ENCODE data around the gene PANK3. TPM values are rescaled to one million over a fixed set of nuclear protein-coding genes. Genes with fewer than 3 reads are reported as not detected.
"Not testable (repeated sequence)": the region's sequence is repeated elsewhere in the genome, so short reads cannot be mapped to it uniquely, and the experiment has no call there.

Gene PANK3
- total and polyA plus RNA-seq, 12 donors: 3.0 to 46.6 (median 32.6) TPM

DNA sequence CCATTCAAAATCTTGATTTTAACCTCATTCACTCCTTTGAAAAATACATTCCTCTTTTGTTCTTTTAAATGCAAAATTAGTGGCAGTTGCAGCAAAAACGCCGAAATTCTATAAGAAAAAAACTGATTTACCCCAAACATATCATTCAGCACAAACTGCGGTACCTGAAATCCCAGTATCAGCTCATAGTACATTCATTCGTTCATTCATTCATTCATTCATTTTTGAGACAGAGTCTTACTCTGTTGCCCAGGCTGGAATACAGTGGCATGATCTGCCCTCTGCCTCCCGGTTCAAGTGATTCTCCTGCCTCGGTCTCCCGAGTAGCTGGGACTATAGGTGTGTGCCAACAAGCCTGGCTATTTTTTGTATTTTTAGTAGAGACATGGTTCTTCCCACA, 29.6 kb downstream of the PANK3 start:
- no peak overlapping the region for H3K4me3 ChIP-seq
- peaks cover 0 to 69% (median 7%) of the 10 kb centered on the region in 9 donors for H3K36me3 ChIP-seq
- no peak for DNase-seq
- TF ChIP-seq, protein P1, sequence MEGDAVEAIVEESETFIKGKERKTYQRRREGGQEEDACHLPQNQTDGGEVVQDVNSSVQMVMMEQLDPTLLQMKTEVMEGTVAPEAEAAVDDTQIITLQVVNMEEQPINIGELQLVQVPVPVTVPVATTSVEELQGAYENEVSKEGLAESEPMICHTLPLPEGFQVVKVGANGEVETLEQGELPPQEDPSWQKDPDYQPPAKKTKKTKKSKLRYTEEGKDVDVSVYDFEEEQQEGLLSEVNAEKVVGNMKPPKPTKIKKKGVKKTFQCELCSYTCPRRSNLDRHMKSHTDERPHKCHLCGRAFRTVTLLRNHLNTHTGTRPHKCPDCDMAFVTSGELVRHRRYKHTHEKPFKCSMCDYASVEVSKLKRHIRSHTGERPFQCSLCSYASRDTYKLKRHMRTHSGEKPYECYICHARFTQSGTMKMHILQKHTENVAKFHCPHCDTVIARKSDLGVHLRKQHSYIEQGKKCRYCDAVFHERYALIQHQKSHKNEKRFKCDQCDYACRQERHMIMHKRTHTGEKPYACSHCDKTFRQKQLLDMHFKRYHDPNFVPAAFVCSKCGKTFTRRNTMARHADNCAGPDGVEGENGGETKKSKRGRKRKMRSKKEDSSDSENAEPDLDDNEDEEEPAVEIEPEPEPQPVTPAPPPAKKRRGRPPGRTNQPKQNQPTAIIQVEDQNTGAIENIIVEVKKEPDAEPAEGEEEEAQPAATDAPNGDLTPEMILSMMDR (IDR thresholded peaks at IDR 0.05): no peak
- H3K4me1 ChIP-seq: peaks cover 0 to 27% (median 9%) of the 10 kb centered on the region in 9 donors
- ATAC-seq: no peak
- no peak overlapping the region for H3K27ac ChIP-seq
- WGBS, 2 donors: 96% methylated on average over 7 of the region's 7 CpGs
- no peaks in the 10 kb centered on the region for H3K9me3 ChIP-seq
- intact Hi-C loops (cut with DNase I): no loop called here
- H3K27me3 ChIP-seq: no peaks in the 10 kb centered on the region

GRCh38 chr5:168537176-168537575, 42.0 kb downstream of the PANK3 start:
- Histone ChIP-seq H3K36me3 (no peaks in the 10 kb centered on the region), H3K4me3 (no peak overlapping the region), H3K4me1 (no peaks in the 10 kb centered on the region), H3K27ac (no peak overlapping the region), H3K9me3 (no peaks in the 10 kb centered on the region), H3K27me3 (peaks cover 0 to 9% (median 5%) of the 10 kb centered on the region in 7 donors)
- 72 to 77% methylated on average over 2 of the region's 2 CpGs for WGBS, 2 donors
- no peak for ATAC-seq
- no peak for DNase-seq
- intact Hi-C loops (cut with DNase I): no loop called here
- TF ChIP-seq, protein P1 (IDR thresholded peaks at IDR 0.05): no peak

DNA sequence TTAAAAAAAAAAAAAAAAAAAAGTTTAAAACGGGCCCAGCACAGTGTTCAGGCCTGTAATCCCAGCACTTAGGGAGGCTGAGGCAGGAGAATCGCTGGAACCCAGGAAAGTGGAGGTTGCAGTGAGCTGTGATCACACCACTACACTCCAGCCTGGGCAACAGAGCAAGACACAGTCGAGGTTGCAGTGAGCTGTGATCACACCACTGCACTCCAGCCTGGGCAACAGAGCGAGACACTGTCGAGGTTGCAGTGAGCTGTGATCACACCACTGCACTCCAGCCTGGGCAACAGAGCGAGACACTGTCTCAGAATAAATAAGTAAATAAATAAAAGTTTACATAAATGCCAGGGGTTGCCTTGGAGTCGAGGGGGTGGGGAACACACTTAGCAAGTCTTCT, 44.8 kb downstream of the PANK3 start:
- H3K27me3 ChIP-seq: peaks cover 0 to 35% (median 30%) of the 10 kb centered on the region in 7 donors
- H3K9me3 ChIP-seq; H3K4me3 ChIP-seq; DNase-seq; H3K4me1 ChIP-seq; H3K27ac ChIP-seq; ATAC-seq; H3K36me3 ChIP-seq; intact Hi-C loops (cut with DNase I): not testable (repeated sequence)
- 85 to 86% methylated on average over 7 of the region's 7 CpGs for WGBS, 2 donors

- H3K4me3 ChIP-seq: no peak overlapping the region
- peaks cover 0 to 44% (median 31%) of the 10 kb centered on the region in 7 donors for H3K27me3 ChIP-seq
- intact Hi-C loops (cut with DNase I): no loop called here
- no peaks in the 10 kb centered on the region for H3K9me3 ChIP-seq
- WGBS, 2 donors: 65 to 80% methylated on average over 6 of the region's 6 CpGs
- peaks cover 0 to 10% (median 7%) of the 10 kb centered on the region in 9 donors for H3K4me1 ChIP-seq
- H3K27ac ChIP-seq: no peak overlapping the region
- DNase-seq (no peak), ATAC-seq (no peak)
- H3K36me3 ChIP-seq: no peaks in the 10 kb centered on the region
- TF ChIP-seq, protein P1 (IDR thresholded peaks at IDR 0.05): no peak
Measured at GRCh38 chr5:168531987-168532864, 46.9 kb downstream of the PANK3 start.

DNA sequence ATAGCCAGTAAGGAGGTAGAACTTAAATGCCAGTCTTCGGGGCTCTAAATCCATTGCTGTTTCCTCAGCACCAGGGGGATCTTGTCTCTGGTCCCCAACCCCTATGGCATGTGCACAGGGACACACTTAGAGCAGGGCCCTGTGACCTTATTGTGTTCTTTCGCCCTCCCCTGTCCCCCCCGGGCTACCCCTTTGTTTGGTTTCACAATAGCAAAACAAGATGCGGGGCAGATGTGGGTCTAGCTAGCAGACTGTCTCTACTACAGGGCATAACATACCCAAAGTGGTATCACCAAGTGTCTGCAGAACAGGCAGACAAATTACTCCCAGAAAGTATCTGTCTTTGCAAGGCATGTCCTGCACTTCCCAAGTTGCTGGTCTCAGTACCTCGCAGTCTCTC, 48.0 kb downstream of the PANK3 start:
- 89 to 94% methylated on average over 5 of the region's 5 CpGs for WGBS, 2 donors
- intact Hi-C loops (cut with DNase I): no loop called here
- TF ChIP-seq, protein P1 (IDR thresholded peaks at IDR 0.05): no peak
- Histone ChIP-seq H3K36me3 (no peaks in the 10 kb centered on the region), H3K27me3 (peaks cover 0 to 44% (median 31%) of the 10 kb centered on the region in 7 donors), H3K27ac (no peak overlapping the region), H3K9me3 (no peaks in the 10 kb centered on the region), H3K4me3 (no peak overlapping the region), H3K4me1 (peaks cover 0 to 10% (median 7%) of the 10 kb centered on the region in 9 donors)
- DNase-seq (no peak), ATAC-seq (no peak)
